K562 (cell line): ENCODE measurements around the gene TNN. TPM values are rescaled to one million over a fixed set of nuclear protein-coding genes. Genes with fewer than 3 reads are reported as not detected.

Experiments used
- ATAC-seq: fragments of 200-7000 bp; cut with Tn5 transposase; 3 replicates; pipeline ENCODE4 v1.9.1; 2020; ENCODE audit warnings: moderate library complexity
- BruUV-seq: library from RNA; stranded (reverse); fragments of 400-500 nt; replicated peaks from 2 replicates; lab custom pipeline; 2021; lab: Mats Ljungman, UMichigan
- CTCF ChIA-PET: fragments of 300-600 bp; formaldehyde crosslinking; extraction: SDS; loops from one replicate; lab custom pipeline; 2021; ENCODE audit warnings: low intra/inter-chr PET ratio; lab: Yijun Ruan, JAX
- POLR2A ChIA-PET: fragments of 300-600, 350-650 bp; sonication (Branson Sonifier 250); formaldehyde crosslinking; extraction: SDS; loops from one replicate; lab custom pipeline; 2021; ENCODE audit warnings: antibody characterized with exemption, inconsistent platforms; lab: Yijun Ruan, JAX
- DNase-seq, 4 experiments: peaks; one replicate each; pipeline versions ENCODE4 v3.0.0 to v3.0.0-alpha.2; 2011 to 2018; ENCODE audit warnings: low spot score in 3 of 4, mixed read lengths in 3 of 4; ENCODE audit errors: extremely low read depth in 1 of 4
- FAIRE-seq: peaks from 2 replicates; lab custom pipeline; 2011; peaks lifted over from hg19 to GRCh38; lab: Jason Lieb, UNC
- H2AFZ ChIP-seq: 2 replicates; pipeline ENCODE4 v1.6.0; 2011; ENCODE audit warnings: low read depth, low read length, control low read depth, inconsistent platforms
- H3K27ac ChIP-seq: fragments of 200-600 bp; 3 replicates; pipeline ENCODE4 v1.8.0; 2011; ENCODE audit warnings: low read depth, mild to moderate bottlenecking, control low read depth, inconsistent platforms, low read length, moderate library complexity, mixed read lengths; ENCODE audit errors: extremely low read depth
- H3K27me3 ChIP-seq, 2 experiments: fragments of 300-600 bp in 1 of 2; 2 replicates in 1 of 2; 3 replicates in 1 of 2; pipeline versions ENCODE4 v1.6.0 to v1.8.0; 2011; ENCODE audit warnings: inconsistent platforms in 2 of 2, low read length in 2 of 2, mild to moderate bottlenecking in 1 of 2, mixed read lengths in 1 of 2, moderate library complexity in 1 of 2; ENCODE audit not compliant: control insufficient read depth in 2 of 2, insufficient read depth in 2 of 2
- H3K36me3 ChIP-seq: fragments of 300-600 bp; 3 replicates; pipeline ENCODE4 v1.8.0; 2011; ENCODE audit warnings: mild to moderate bottlenecking, low read length, inconsistent platforms; ENCODE audit not compliant: control insufficient read depth, insufficient read depth
- H3K4me1 ChIP-seq, 2 experiments: fragments of 200-600 bp in 1 of 2; replicated peaks in 1 of 2; 2 replicates in 1 of 2; 3 replicates in 1 of 2; pipeline versions ENCODE4 v1.5.1 to v1.8.0; 2011; ENCODE audit warnings: inconsistent platforms in 2 of 2, low read length in 2 of 2, mild to moderate bottlenecking in 1 of 2, mixed read lengths in 1 of 2, moderate library complexity in 1 of 2; ENCODE audit not compliant: control insufficient read depth in 2 of 2, insufficient read depth in 2 of 2
- H3K4me2 ChIP-seq: 2 replicates; pipeline ENCODE4 v1.6.1; 2011; ENCODE audit warnings: low read length, control low read depth, inconsistent platforms, mixed read lengths; ENCODE audit not compliant: insufficient read depth
- H3K4me3 ChIP-seq: fragments of 200-600 bp; sonication (generic), shearing (Covaris generic); 2 replicates; pipeline ENCODE4 v1.5.1; 2016; ENCODE audit warnings: control low read depth, inconsistent platforms
- H3K79me2 ChIP-seq: fragments of 200-600 bp; 3 replicates; pipeline ENCODE4 v1.8.0; 2011; ENCODE audit warnings: low read length, inconsistent platforms; ENCODE audit not compliant: control insufficient read depth, insufficient read depth
- H3K9ac ChIP-seq, 2 experiments: 2 replicates each; pipeline versions ENCODE4 v1.6.0 to v1.6.1; 2011; ENCODE audit warnings: low read depth in 2 of 2, low read length in 2 of 2, control low read depth in 1 of 2, inconsistent platforms in 1 of 2, mild to moderate bottlenecking in 1 of 2, mixed read lengths in 1 of 2; ENCODE audit not compliant: insufficient read depth in 1 of 2
- H3K9me1 ChIP-seq: one replicate; pipeline ENCODE4 v1.6.0; 2011; ENCODE audit warnings: inconsistent platforms, mild to moderate bottlenecking, low read length, moderate library complexity; ENCODE audit not compliant: control insufficient read depth, insufficient read depth
- H3K9me3 ChIP-seq: replicated peaks from 2 replicates; pipeline ENCODE4 v1.5.1; 2011; ENCODE audit warnings: low read depth, low read length, inconsistent platforms; ENCODE audit not compliant: control insufficient read depth, insufficient read depth
- H4K20me1 ChIP-seq: replicated peaks from 2 replicates; pipeline ENCODE4 v1.6.1; 2011; ENCODE audit warnings: low read length, inconsistent platforms, mixed read lengths; ENCODE audit not compliant: control insufficient read depth, insufficient read depth
- CTBP1 ChIP-seq: fragments of 450-650 bp; IDR thresholded peaks from 2 replicates; pipeline ENCODE4 v1.6.1; 2016; ENCODE audit warnings: borderline replicate concordance
- YY1 ChIP-seq, 3 experiments: IDR thresholded peaks; 2 replicates each; pipeline ENCODE4 v1.6.1; 2011; ENCODE audit warnings: low read length in 2 of 3, mild to moderate bottlenecking in 2 of 3, moderate library complexity in 2 of 3, borderline replicate concordance in 1 of 3, control low read depth in 1 of 3, low read depth in 1 of 3; ENCODE audit not compliant: insufficient read depth in 3 of 3, insufficient replicate concordance in 2 of 3, control insufficient read depth in 1 of 3, insufficient read length in 1 of 3; ENCODE audit errors: extremely low read depth in 1 of 3
- ZNF764 ChIP-seq: fragments of 250-450 bp; sonication (Bioruptor Pico); IDR thresholded peaks from 2 replicates; pipeline ENCODE4 v1.4.0; 2020; ENCODE audit warnings: low read depth, mild to moderate bottlenecking, moderate library complexity
- WGBS: fragments of 100-300 bp; shearing (Covaris generic); methylation state at CpG from one replicate; pipeline ENCODE4 v1.1.6; 2016; ENCODE audit warnings: low coverage, mixed read lengths; ENCODE audit not compliant: insufficient coverage; ENCODE audit errors: missing lambda C conversion rate; 5-methylcytosine and 5-hydroxymethylcytosine counted together
- in situ Hi-C: fragments of 300-500 bp; cut with MboI; formaldehyde crosslinking; loops from 4 replicates; pipeline ENCODE4 v1.15.0; 2018; ENCODE audit warnings: inconsistent platforms, mixed read lengths
- intact Hi-C: fragments of 100-400 bp; cut with micrococcal nuclease; formaldehyde crosslinking; loops from 2 replicates; pipeline ENCODE4 v1.14.2; 2022
- polyA plus RNA-seq, 8 experiments: library from polyadenylated mRNA; depleted of rRNA in 4 of 8; stranded (reverse) in 5 of 8; unstranded in 3 of 8; fragments of >200 nt; fragmentation: Nextera tagmentation in 2 of 8; fragmentation: Illumina TruSeq in 1 of 8; extraction: Ambion mirVana in 2 of 8; extraction: Trizol in 1 of 8; gene quantifications; 2 replicates each; pipeline versions ENCODE4 v1.2.1 to v1.2.3, GENCODE V29; 2011 to 2014; ENCODE audit warnings: inconsistent platforms in 1 of 8, missing spikeins in 1 of 8
- total RNA-seq, 7 experiments: library from RNA; depleted of rRNA in 6 of 7; stranded (reverse); fragments of >200 nt in 6 of 7; fragmentation: Illumina TruSeq in 2 of 7; extraction: Trizol in 2 of 7; gene quantifications; 2 replicates each; pipeline versions ENCODE4 v1.2.1 to v1.2.3, GENCODE V29; 2011 to 2021; ENCODE audit warnings: low replicate concordance in 1 of 7
- TF ChIP-seq, protein P1 (sequence below), 2 experiments: fragments of 450-650 bp in 1 of 2; sonication (generic) in 1 of 2; formaldehyde crosslinking in 1 of 2; IDR thresholded peaks; 2 replicates each; pipeline versions ENCODE4 v1.7.1 to v1.9.0; 2016 to 2022; ENCODE audit warnings: inconsistent platforms in 1 of 2, mild to moderate bottlenecking in 1 of 2, missing genetic modification reagents in 1 of 2

Gene TNN
- total and polyA plus RNA-seq, 9 of the 15 experiments (the other 6 are each of a cell fraction or from before 2014, with no cell fraction given): 0.01 to 0.09 (median 0.07) TPM; not detected in 4

DNA sequence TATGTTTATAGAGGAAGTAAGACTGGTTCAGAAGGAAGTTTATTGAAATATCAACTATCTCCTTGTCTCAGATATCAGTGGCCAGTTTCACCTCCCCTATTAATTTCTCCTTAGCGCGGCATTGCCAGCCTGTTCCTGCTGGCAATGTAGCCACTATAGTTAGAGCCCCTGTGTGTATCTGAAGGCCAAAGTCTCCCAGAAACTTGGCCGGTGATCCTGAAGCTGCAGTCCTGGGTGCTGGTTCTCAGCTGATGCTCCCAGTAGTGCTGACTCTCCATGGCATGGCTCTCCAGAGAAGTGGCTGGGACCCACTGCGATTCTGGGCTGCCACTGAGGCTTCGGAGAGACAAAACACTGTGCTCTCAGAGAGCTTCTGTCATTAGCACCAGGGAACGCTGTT, 59.9 kb downstream of the TNN start:
- Histone ChIP-seq H3K4me2 (no peak overlapping the region), H3K36me3 (no peaks in the 10 kb centered on the region), H3K9me3 (no peaks in the 10 kb centered on the region)
- intact Hi-C loops: loop anchor here (10.0 kb wide), 1 partner anchor 243 kb away; no protein-coding TSS in a partner anchor
- in situ Hi-C loops: loop anchor here (5.0 kb wide), 2 partner anchors 85 to 360 kb away; no protein-coding TSS in a partner anchor
- TF ChIP-seq CTBP1: no peak
- TF ChIP-seq, all 486 proteins: peak for 0
- H3K4me3 ChIP-seq: no peak overlapping the region
- no peak overlapping the region for H3K9ac ChIP-seq
- H3K4me1 ChIP-seq: no peaks in the 10 kb centered on the region; a peak in 2 of 5 replicates
- no peak for FAIRE-seq
- peaks cover 17 to 20% of the 10 kb centered on the region in 2 experiments; a peak in 4 of 5 replicates for H3K27me3 ChIP-seq
- no peaks in the 10 kb centered on the region for H3K9me1 ChIP-seq
- no peak overlapping the region for H2AFZ ChIP-seq
- BruUV-seq: no TSS peak
- no peaks in the 10 kb centered on the region for H4K20me1 ChIP-seq
- ATAC-seq: no peak
- POLR2A ChIA-PET: interaction anchor here (1.2 kb wide), 1 partner anchor 54 kb away, joined by 3 read pairs; no protein-coding TSS in a partner anchor
- 24% methylated on average over 6 of the region's 6 CpGs for WGBS
- no peak for DNase-seq
- CTCF ChIA-PET: no interaction called here
- H3K79me2 ChIP-seq: no peaks in the 10 kb centered on the region
- H3K27ac ChIP-seq: no peak overlapping the region

DNA sequence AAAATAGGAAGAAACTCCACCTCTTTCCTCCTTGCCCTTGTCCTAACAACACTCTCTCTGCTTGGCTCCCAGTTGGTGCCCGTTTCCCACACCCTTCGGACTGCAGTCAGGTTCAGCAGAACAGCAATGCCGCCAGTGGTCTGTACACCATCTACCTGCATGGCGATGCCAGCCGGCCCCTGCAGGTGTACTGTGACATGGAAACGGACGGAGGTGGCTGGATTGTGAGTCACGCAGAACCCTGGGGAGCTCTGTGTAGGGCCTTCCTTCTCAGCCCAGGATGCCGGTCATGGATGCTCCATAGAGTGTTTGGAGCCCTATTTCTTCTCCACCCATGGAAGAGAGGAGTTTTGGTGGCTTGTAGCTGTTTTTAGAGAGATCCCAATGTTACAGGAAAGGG, 60.9 kb downstream of the TNN start:
- H2AFZ ChIP-seq: no peak overlapping the region
- CTCF ChIA-PET: interaction anchor here (0.6 kb wide), 1 partner anchor 24 kb away, joined by 3 read pairs; no protein-coding TSS in a partner anchor
- POLR2A ChIA-PET: interaction anchor here (0.6 kb wide), 1 partner anchor 139 kb away, joined by 3 read pairs; no protein-coding TSS in a partner anchor
- no peak overlapping the region for H3K9ac ChIP-seq
- intact Hi-C loops: loop anchor here (10.0 kb wide), 1 partner anchor 244 kb away; no protein-coding TSS in a partner anchor
- H3K27ac ChIP-seq: no peak overlapping the region
- H4K20me1 ChIP-seq: no peaks in the 10 kb centered on the region
- DNase-seq (no peak), FAIRE-seq (no peak), ATAC-seq (no peak)
- H3K9me3 ChIP-seq: no peaks in the 10 kb centered on the region
- no peaks in the 10 kb centered on the region for H3K79me2 ChIP-seq
- peaks cover 17 to 18% of the 10 kb centered on the region in 2 experiments for H3K27me3 ChIP-seq
- under 1% methylated on average over 9 of the region's 9 CpGs for WGBS
- no peak overlapping the region for H3K4me3 ChIP-seq
- H3K4me2 ChIP-seq: no peak overlapping the region
- BruUV-seq: no TSS peak
- in situ Hi-C loops: loop anchor here (5.0 kb wide), 2 partner anchors 86 to 361 kb away; no protein-coding TSS in a partner anchor
- H3K9me1 ChIP-seq: no peaks in the 10 kb centered on the region
- no peaks in the 10 kb centered on the region for H3K36me3 ChIP-seq
- H3K4me1 ChIP-seq: no peaks in the 10 kb centered on the region; a peak in 2 of 5 replicates
- no peak for TF ChIP-seq ZNF764 (CRISPR knock-in tag)
- TF ChIP-seq, protein P1, sequence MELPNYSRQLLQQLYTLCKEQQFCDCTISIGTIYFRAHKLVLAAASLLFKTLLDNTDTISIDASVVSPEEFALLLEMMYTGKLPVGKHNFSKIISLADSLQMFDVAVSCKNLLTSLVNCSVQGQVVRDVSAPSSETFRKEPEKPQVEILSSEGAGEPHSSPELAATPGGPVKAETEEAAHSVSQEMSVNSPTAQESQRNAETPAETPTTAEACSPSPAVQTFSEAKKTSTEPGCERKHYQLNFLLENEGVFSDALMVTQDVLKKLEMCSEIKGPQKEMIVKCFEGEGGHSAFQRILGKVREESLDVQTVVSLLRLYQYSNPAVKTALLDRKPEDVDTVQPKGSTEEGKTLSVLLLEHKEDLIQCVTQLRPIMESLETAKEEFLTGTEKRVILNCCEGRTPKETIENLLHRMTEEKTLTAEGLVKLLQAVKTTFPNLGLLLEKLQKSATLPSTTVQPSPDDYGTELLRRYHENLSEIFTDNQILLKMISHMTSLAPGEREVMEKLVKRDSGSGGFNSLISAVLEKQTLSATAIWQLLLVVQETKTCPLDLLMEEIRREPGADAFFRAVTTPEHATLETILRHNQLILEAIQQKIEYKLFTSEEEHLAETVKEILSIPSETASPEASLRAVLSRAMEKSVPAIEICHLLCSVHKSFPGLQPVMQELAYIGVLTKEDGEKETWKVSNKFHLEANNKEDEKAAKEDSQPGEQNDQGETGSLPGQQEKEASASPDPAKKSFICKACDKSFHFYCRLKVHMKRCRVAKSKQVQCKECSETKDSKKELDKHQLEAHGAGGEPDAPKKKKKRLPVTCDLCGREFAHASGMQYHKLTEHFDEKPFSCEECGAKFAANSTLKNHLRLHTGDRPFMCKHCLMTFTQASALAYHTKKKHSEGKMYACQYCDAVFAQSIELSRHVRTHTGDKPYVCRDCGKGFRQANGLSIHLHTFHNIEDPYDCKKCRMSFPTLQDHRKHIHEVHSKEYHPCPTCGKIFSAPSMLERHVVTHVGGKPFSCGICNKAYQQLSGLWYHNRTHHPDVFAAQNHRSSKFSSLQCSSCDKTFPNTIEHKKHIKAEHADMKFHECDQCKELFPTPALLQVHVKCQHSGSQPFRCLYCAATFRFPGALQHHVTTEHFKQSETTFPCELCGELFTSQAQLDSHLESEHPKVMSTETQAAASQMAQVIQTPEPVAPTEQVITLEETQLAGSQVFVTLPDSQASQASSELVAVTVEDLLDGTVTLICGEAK (IDR thresholded peaks at IDR 0.05): no peak
- TF ChIP-seq, protein P1 (CRISPR knock-in tag; IDR thresholded peaks at IDR 0.05): no peak
- TF ChIP-seq YY1 (IDR thresholded peaks at IDR 0.05; ENCODE audit: borderline replicate concordance in 1 of 3, control insufficient read depth in 1 of 3, extremely low read depth in 1 of 3, insufficient read depth in 3 of 3, insufficient read length in 1 of 3, insufficient replicate concordance in 2 of 3, low read depth in 1 of 3, low read length in 2 of 3): no peak
